Right lung (tissue), 5 donors: ENCODE measurements around the gene FRMD1. TPM values are rescaled to one million over a fixed set of nuclear protein-coding genes. Genes with fewer than 3 reads are reported as not detected.

Experiments used
- DNase-seq, 2 donors: peaks; one replicate each; pipeline ENCODE4 v3.0.0-alpha.2; 2013
- polyA plus RNA-seq, 5 donors: library from polyadenylated mRNA; unstranded; fragments of 120-200 nt; gene quantifications; one replicate each; pipeline versions ENCODE4 v1.2.1 to v1.2.3, GENCODE V29; 2013; ENCODE audit warnings: inconsistent platforms in 1 of 5, low replicate concordance in 1 of 5; ENCODE audit not compliant: insufficient read length in 5 of 5, insufficient read depth in 1 of 5

The FRMD1 gene
- polyA plus RNA-seq, 5 donors = 2.3 to 7.2 (median 5.3) TPM

DNA sequence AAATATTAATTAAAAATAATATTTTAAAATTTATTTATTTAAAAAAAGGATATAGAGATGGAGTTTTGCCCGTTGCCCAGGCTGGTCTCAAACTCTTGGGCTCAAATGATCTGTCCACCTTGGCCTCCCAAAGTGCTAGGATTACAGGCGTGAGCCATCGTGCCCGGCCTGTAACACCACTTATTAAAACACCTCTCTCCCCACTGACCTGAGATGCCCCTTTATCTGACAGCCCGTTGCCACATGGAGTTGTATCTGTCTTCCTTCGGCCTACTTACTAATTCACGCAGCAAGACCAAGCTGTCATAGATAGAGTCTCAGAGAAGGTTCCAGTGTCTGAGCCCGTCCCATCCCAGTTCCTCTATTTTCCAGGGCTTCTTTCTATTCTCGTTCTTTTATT lies 50.8 kb downstream of the FRMD1 start:
- DNase-seq = no peak

DNA sequence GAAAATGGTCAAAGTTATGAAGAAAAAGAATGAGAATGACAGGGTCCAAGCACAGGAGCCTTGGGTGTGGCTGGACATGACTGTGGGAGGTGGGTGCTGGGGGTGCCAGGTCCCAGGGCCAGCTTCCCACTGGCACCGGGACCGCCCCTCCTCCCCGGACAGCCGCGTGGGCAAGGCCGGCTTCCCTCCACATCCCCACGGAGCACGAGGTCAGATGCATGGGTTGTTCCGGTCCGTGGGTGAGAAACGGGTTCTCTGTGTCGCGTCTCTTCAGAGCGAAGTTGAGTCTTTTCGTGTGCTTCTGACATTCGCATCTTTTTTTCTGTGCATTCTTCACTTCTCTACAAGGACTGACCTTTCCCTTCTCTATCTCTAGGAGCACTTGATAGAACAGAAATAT lies 51.5 kb downstream of the FRMD1 start:
- DNase-seq = no peak

DNA sequence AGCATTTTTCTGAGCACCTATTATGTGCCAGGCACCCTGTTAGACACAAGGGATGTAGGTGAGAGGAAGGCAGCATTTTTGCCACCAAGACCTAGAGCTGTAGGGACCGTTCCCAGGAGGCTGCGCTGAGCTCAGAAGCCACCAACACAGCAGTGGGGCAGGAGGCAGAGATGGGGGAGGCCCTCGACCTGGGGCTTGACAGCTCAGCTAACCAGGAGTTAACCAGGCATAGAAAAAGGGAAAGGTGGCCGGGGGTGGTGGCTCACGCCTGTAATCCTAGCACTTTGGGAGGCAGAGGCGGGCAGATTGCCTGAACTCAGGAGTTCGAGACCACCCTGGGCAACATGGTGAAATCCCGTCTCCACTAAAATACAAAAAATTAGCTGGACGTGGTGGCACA lies 52.1 kb downstream of the FRMD1 start:
- DNase-seq = no peak

DNA sequence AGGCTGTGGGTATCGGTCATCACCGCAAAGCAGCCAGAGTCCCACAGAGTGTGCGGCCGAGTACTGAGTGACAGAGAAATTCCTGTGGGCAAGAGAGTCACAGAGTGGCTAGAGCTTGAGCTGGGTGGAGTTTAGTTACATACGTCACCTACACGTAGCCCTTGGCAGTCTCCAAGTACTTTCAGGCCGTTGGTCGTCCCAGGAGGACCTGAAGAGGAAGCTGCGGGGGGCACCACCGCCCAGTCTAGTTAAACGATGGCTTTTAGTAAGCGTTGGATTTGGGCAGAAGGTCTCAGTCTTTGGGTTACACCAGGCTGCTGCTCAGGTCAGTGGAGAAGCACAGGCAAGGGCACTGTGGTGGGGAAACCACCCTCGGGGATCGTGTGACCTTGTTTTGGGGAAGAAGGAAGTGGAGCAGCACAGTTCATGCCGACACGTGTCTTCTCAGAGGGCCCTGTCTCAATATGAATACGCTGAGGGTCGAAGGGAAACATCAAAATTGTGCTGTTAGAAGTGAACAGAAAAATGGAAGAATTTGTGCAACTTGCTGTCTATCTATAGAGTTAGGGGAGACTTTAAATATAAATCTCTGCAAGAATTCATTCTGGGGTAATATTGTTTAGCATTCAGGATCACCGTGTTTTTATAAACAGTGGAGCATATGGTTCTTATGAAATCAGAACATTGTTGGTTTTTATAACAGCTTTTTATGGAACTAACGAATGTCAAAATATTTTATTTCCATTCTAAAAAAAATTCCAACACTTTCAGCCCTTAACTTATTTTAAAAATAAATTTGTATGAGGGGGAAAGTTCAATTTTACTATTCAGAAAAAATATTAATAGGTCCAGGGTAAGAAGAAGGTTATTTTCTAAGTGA lies 52.9 kb downstream of the FRMD1 start:
- DNase-seq = no peak

DNA sequence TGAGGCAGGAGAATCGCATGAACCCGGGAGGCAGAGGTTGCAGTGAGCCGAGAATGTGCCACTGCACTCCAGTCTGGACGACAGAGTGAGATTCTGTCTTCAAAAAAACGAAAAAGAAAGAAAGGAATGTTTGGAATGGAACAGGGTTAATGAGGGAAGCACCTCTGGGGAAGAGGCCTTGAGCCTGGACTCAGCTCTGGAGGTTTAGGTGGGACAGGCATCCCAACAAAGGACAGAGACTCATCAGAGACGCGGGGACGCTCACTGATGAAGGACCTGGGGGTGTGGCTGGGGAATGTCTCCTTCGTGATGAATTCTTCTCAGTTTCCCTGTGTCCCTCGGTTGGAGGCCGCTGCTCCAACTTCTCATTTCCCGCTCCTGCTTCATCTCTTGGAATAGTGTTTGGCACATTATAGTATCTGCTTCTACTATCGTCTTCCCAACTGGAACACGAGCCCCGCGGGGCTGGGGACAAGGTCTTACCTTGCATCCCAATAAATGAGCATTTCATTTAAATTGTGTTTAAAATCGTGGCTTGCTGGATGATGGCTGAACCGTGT lies 54.0 kb downstream of the FRMD1 start:
- DNase-seq = no peak

DNA sequence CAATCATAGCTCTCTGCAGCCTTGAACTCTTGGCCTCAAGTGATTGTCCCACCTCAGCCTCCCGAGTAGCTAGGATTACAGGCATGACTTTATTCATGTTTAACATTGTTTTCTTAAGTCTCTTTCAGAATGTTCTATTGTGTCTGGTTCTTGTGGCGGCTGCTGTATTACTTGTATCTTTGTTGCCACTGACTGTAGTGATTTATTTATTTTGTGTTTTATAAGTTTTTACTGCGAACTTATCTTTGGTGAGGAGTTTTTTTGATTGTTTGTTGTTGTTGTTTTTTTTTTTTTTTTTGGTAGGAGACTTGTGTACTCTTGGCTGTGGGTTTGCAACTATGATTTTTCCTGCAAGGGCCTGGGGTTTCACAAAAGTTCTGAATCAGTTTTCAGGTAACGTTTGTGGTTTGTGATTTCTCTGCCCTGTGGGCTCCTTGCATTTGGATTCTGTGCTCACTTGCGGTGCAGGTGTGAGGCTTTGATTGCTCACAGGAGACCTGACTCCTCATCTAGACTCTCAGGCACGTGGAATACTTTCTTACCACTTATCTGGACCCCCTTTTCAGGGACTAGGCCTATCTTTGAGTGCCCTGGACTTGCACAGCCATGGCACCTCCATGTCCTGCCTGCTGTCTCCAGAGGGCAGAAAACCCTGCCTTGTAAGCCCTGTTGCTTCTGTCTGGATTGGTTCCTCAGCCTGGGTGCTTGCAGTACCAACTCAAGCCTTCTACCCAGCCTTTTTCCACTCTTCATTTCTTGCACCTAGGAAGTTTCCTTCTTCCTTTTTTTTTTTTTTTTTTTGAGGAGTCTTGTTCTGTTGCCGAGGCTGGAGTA lies 56.3 kb downstream of the FRMD1 start:
- DNase-seq = no peak

DNA sequence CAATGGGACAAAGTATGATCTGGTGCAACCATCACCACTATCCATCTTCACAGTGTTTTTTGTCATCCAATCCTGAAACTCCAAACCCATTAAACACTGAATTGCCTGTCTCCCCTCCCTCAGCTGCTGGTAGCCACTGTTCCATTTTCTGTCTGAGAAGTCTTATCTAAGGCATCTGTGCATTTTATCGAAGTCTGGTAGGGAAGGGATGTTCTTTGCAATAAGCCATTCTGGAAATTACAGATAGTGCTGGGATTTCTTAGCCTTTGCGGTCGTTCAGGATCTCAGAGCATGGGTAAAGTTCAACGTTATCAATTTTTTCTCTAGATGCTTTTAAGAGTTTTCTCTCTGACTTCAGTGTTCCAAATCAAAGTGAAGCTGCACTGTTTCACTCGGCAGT lies 57.4 kb downstream of the FRMD1 start:
- DNase-seq = no peak

DNA sequence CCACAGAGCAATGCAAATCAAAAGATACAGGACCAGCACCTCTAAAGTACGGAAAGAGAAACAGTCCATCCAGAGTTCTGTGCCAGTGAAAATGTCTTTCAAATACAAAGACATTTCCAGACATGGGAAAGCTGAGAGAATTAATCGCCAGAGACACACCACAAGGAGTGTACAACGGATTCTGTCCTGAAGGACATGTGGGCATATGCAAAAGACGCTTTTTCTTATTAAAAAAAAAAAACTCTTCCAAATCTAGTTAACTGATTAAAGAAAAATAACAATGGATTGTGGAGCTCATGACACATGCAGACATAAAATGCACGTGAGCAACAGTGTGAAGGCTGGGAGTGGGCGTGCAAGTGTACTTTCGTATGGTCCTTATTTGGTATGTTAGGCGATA lies 58.8 kb downstream of the FRMD1 start:
- DNase-seq = no peak

DNA sequence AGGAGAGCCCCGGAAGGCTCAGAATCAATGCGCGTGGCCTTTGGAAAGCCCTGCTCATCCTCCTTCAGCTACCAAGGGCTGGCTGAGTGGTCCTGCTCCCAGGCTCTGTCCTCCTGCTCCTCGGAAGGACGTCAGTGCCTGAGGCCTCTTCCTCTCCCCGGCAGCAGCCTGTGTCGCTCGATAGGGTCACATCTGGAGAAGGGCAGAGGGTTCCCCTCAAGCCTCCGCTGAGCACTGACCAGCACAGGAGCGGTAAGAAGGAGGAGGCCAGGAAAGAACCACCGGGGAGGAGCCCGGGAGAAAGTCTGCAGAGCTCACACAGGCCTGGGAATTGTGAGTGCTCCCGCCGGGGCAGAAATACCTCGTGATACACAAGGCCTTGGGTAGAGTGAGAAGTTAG lies 60.3 kb downstream of the FRMD1 start:
- DNase-seq = no peak

DNA sequence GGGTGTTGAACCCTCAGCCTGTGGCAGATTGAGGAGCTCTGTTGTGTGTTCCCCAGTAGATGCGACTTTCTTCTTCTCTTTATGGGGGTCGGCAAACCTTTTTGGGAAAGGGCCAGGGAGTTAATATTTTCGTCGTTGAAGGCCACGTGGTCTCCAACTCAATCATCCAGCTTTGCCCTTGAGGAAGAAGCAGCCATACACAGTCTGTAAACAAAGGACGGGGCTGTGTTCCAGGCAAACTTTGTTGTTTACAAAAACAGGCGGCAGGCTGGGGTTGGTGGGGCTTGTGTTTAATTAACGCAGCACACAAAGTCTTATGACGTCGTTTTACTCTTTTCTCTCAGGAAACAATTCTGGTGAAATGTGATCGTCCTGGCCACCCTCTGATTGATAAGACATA lies 61.4 kb downstream of the FRMD1 start:
- no peak for DNase-seq

DNA sequence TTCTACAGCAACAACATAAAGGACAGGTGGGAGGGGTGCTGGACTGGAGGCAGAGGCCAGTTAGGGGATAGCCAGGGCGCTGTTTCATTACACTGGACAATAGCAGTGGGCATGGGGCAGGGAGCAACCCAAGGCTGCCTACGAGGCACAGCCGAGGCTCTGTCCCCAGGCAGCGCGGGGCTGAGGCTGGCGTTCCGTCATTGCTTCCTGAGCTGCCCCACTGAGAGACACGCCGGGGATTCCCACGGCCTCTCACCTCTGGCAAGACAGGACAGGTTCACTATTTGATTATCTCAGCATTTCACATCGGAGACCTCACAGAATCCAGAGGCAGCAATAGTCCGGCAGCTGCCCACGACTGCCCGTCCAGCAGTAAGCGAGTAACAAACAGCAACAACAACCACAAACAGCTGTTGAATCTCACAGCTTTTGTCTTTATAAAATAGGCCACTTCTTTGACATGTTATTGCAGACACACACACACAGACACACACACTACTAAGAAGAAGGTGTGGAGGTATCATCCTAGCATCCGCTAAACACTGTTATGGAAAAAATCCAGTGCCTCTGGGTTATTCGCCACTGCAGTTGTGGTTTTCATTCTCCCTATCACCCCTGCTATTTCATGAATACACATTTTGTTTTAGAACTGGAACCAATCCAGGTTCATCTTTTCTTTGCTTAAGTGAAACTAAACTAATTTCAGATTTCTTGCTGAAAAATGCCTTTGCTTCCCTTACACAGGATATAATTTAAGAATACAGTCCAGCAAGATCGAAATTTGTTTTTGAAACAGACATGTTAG lies 62.1 kb downstream of the FRMD1 start:
- DNase-seq = no peak

DNA sequence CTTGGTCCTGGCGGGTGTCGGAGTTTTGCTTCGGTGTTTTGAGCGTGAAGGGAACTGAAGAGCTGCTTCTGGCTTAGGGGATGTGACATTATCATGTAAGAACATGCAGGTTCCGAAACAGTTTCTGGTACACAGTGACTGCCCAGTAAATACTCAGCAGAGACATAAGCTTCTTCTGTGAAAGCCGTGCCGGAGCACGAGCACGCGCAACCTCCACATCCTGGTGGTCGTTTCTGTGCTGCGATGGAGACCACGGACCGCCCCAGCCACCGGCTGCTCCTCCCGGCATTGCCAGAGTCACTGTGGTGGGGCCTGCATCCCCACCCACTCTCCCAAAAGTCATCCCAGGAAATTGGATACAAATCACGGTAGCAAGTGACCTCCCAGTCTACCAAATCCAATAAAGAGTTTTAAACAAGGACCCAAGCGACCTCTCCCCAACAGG lies 62.8 kb downstream of the FRMD1 start:
- no peak for DNase-seq

DNA sequence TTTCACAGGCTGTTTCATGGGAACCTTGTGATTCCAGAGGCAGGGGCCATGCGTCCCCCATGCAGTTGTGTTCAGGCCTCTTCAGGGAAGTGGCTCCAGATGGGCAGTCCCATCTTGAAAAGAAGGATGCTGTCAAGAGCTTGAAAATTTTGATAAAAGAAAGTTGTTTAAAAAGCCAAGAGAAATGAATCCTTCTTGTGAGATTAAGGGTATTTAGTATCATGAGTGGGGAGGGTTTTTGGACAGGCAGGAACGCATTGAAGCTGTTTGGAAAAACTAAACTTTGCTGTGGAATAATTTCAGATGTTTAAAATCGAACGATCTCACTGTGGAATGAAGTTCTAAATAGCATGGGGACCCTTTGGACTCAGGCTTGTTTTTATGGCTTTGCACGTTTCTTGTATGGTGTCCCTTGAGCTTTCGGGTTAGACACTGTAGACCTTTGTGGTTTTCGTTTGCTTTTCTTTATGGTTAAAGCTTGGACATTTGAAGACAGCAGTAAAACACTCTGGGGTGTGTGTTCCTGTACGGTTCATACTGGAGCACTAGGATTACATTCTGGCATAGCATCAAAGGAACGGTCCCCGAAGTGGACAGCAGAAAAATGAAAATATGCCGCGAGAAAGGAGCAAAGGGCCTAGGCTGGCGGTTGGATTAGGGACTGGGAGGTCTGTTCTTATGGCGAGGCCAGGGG lies 63.4 kb downstream of the FRMD1 start:
- no peak for DNase-seq

DNA sequence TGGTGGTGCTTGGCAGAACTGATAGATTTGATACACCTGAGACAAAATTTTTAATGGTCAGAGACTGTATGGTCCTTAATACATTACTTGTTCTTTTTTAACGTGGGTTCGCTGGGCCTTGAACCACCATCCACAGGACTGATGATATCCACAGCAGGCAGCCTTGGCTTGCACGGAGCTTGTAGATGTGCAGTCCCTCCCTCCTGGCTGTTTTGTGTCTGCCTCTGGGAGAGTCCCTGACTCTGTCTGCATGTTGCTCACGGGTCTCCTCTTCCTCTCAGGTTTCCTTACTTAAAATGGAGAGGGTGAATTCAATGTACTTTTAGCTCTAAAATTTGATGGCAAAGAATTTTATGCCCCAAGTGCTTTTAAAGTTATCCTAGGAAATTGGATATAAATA lies 64.0 kb downstream of the FRMD1 start:
- DNase-seq = no peak

DNA sequence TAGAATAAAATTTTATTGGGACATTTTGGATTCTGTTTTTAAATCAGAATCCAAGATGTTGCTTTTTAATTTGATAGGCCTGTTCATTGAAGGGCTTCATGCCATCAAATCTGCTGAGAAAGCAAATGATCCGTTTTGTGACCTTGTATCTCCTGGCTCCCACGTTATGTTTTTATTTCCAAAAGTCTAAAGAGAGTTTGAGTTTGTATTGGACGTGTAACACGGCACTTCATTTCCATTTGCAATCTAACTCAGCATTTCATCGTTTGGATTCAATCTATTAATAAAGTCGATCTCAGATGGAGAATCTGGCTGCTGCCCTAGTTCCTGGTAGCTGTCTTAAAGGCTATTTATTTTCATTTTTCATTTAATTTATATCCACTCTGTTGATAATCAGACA lies 64.6 kb downstream of the FRMD1 start:
- DNase-seq = peak; percentile 83 to 85

DNA sequence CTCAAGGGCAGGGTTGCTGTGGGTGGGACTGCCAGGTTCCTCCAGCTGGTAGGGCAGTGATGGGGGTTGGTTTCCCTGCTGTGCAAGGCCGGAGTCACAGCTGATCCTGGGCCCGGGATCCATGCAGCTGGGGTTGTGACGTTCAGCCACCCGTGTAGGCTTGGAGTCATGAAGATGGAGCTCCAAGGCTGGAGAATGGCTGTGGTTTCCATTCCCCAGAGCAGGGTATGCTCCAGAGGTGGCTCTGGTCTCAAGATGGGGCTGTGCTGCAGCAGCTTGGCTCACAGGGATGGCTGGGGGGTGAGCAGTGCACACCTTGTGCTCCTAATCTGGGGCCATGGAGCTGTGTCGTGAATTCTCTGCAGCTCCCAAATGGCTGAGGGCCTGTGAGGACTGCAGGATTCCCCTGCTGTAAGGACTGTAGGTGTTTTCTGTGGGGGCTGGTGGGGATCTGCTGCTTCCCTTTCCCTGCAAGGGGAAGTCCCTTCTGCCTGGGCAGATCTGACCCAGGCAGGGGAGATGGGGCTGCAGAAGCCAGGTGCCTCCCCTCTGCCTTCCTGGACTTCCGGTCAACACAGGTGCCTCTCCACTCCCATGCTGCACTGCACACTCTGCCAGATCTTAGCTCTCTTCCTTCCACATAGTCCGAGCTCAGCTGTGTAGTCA lies 65.6 kb downstream of the FRMD1 start:
- no peak for DNase-seq

DNA sequence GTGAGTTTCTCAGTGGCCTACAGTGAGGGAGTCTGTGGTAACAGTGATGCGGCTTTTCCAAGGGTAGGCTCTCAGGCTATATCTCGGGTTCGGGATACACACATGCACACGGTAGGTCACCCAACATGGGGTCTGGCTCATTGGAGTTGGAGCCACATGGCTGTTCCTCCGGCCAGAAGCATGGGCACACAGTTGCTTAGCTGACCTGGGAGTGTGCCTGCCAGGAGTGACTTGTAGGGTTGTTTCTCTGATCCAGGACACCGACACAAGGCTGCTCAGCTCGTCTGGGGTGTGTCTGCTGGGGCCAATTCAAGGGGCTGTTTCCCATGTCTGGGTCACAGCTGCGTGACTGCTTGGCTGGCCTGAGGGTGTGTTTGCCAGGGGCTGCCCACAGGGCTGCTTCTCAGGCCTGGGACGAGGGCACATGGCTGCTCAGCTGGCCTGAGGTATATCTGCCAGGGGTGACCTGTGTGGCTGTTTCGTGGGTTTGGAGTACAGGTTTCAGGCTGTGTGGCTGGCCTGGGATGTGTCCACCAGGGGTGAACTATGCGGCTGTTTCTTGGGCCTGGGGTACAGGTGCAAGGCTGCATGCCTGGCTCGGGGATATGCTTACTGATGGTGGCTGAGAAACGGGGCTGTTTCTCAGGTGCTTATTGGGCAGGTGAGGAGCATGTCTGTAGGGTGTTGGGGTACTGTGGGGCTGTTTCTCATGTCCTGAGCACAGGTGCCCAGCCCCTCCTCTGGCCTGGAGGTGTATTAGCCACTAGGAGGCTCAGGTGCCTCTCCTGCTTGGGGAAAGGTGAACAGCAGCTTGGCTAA lies 66.4 kb downstream of the FRMD1 start:
- no peak for DNase-seq

DNA sequence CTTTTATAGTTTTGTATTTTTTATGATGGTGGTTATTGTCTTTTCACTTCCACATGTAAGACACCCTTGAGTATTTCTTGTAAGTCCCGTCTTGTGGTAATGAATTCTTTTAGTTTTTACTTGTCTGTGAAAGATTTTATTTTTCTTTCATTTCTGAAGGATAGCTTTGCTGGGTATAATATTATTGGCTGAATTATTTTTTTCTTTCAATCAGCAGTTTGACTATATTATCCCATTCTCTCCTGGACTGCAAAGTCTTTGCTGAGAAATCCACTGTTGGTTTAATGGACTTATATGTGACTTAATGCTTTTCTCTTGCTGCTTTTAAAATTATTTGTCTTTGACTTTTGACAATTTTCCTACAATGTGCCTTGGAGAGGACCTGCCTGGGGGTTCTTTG lies 67.7 kb downstream of the FRMD1 start:
- no peak for DNase-seq

DNA sequence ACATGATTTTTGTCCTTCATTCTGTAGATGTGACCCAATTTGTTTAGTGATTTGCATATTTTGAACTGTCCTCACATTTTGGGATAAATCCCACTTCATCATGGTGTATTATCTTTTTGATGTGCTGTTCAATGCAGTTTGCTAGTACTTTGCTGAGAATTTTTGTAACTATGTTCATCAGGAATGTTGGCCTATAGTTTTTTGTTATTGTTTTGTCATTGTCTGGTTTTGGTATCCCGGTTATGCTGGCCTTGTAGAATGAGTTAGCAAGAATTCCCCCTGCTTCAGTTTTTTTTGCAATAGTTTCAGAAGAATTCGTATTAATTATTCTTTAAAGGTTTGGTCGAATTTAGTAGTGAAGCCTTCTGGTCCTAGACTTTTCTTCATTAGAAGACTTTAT lies 69.7 kb downstream of the FRMD1 start:
- no peak for DNase-seq
